ENCODE results near the gene SMCP.

Gene SMCP

DNA sequence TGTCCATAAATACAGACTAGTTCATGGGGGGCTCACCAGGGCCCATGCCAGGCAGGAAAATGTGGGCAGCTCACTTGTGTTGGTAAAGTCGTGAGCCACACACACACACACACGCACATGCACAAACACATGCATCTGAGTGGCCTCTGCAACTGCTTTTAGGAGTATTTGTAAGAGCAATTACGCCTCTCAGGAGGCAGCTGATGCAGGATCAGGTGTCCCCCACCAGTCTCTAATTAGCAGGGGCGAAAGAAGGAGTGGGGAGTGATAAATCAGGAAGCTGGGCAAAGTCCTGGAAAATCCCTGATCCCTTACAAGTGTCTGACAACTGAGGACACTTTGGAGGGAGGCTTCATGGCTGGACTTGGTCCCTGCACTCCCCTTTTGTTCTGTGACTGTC lies 24.5 kb downstream of the SMCP start:
- TF ChIP-seq, protein P1, sequence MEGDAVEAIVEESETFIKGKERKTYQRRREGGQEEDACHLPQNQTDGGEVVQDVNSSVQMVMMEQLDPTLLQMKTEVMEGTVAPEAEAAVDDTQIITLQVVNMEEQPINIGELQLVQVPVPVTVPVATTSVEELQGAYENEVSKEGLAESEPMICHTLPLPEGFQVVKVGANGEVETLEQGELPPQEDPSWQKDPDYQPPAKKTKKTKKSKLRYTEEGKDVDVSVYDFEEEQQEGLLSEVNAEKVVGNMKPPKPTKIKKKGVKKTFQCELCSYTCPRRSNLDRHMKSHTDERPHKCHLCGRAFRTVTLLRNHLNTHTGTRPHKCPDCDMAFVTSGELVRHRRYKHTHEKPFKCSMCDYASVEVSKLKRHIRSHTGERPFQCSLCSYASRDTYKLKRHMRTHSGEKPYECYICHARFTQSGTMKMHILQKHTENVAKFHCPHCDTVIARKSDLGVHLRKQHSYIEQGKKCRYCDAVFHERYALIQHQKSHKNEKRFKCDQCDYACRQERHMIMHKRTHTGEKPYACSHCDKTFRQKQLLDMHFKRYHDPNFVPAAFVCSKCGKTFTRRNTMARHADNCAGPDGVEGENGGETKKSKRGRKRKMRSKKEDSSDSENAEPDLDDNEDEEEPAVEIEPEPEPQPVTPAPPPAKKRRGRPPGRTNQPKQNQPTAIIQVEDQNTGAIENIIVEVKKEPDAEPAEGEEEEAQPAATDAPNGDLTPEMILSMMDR (IDR thresholded peaks at IDR 0.05; ENCODE audit: low read length, missing control alignments): no peak
- no peak for DNase-seq (ENCODE audit: low read depth)
- no peak overlapping the region for H3K4me3 ChIP-seq (replicated peaks; ENCODE audit: low read depth, low read length)

DNA sequence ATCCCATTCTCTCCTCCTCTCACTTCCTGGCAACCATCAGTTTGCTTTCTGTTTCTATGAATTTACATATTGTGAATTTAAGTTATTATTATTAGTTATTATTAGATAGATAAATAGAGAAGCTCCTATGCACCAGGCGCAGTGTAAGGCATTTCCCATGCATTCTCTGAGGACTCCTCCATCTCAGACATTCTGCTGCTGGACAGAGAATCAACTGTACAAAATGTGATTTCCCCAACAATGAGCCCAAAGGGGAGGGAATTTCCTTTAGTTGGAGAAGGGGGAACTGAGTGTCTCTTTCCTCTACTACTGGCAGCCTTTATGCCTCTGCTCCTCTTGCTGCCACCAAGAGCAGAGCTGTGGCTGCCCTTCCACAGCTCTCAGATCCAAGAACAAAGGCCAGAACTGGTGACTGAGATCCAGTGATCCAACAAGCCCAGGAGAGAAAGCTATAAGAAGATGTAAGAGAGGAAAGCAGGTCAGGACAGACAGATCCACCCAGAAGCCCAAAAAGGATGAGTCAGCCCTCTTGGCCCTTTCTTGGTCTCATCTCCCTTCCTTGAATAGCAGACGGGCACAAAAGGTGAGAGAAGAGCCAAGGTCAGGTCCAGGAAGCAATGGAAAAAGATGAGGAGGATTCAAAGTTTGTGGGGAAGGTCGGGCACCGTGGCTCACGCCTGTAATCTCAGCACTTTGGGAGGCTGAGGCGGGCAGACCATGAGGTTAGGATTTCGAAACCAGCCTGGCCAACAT lies 26.7 kb downstream of the SMCP start:
- no peak overlapping the region for H3K4me3 ChIP-seq (replicated peaks; ENCODE audit: low read depth, low read length)
- no peak for DNase-seq (ENCODE audit: low read depth)
- TF ChIP-seq, protein P1 (IDR thresholded peaks at IDR 0.05; ENCODE audit: low read length, missing control alignments): no peak

DNA sequence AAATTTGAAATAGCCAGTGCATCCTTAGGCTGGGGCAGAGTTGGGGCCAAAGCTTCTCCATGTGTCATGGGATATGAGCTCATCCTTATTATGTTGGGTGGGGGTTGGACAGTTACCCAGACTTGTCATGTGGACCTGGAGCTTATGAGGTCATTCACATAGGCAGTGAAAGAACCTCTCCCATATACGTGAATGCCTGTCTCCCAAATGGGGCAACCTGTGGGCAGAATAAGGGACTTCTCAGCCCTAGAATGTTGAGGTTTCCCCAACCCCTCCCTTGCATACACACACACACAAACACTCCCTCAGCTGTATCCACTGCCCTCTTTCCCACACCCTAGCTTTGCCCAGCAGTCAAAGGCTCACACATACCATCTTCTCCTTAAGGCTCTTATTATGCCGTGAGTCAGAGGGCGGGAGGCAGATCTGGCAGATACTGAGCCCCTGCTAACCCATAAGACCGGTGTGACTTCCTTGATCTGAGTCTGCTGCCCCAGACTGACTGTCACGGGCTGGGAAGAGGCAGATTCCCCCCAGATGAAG lies 28.0 kb downstream of the SMCP start:
- TF ChIP-seq, protein P1 (IDR thresholded peaks at IDR 0.05; ENCODE audit: low read length, missing control alignments): no peak
- H3K4me3 ChIP-seq (replicated peaks; ENCODE audit: low read depth, low read length): no peak overlapping the region
- DNase-seq (ENCODE audit: low read depth): no peak

DNA sequence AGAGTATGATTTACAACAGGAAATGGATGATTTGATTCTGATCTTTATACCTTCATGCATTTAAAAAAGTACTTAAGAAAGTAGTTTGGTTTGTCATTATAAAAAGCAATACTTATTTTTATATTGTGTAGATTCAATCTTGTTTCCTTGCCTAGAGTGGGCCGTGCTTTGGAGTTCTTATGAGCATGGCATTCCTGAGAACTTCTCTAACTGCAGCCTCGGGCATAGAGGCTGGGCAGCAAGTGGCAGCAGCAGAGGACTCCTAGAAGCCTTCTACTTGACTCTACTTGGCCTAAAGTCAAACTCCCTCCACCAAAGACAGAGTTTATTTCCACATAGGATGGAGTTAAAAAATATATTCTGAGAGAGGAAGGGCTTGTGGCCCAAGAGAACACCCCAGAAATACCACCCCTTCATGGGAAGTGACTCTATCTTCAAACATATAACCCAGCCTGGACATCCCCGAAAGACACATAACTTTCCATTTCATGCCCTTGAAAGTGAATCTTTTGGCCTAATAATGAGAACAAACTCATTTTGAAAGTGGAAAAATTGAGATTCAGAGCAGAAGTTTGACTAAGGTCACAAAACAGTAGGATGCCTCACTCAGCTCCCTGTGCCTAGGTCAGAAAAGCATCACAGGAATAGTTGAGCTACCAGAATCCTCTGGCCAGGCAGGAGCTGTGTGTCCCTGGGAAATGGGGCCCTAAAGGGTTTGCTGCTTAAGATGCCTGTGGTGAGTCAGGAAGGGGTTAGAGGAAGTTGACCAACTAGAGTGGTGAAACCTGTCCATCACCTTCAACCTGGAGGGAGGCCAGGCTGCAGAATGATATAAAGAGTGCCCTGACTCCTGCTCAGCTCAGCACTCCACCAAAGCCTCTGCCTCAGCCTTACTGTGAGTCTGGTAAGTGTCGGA lies 29.8 kb downstream of the SMCP start, which contains the start of gene IVL:
TSS of gene IVL (plus strand) at position 861 of the 916 bp plus-strand sequence. CDS start 1,252 bp downstream, outside the sequence.
- no peak for DNase-seq (ENCODE audit: low read depth)
- H3K4me3 ChIP-seq (replicated peaks; ENCODE audit: low read depth, low read length): no peak within 1 kb of the TSS
- TF ChIP-seq, protein P1 (IDR thresholded peaks at IDR 0.05; ENCODE audit: low read length, missing control alignments): no peak

DNA sequence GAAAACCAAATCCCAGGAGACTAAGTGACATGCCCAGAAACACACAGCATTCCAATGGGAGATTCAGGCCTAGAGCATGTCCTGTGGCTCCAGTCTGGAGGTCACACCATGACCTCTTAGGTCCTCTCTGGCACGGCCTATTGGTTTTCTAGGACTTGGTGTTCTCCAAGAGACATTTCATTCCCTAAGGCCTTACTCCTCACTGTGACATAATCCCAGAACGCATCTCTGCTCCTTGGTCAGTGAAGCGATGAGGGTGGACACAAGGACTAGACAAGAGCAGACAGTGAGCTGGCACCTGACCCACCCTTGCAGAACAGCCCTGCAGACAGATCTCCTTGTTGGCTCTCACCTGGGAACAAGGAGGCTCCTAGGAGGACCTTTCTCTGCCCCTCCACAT lies 31.1 kb downstream of the SMCP start:
- TF ChIP-seq, protein P1 (IDR thresholded peaks at IDR 0.05; ENCODE audit: low read length, missing control alignments): no peak
- no peak for DNase-seq (ENCODE audit: low read depth)
- no peak overlapping the region for H3K4me3 ChIP-seq (replicated peaks; ENCODE audit: low read depth, low read length)

DNA sequence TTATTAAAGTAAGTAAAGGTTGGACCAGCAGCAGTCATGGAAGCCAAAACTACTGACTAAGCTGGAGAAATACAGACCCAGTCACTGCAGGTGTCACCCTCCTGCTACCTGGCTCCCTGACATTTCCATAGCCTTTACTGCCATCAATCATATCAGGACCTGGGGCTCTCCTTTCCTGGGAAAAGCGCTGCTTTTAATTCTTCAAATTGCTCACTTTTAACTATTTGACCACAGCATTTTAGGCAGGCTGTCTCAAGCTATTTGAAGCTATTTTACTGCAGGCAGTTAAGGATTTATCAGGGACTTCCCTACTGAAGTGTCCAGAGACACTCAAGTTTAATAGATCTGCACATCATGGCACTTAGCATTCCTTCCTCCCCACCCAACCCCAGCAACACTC lies 34.3 kb downstream of the SMCP start:
- no peak overlapping the region for H3K4me3 ChIP-seq (replicated peaks; ENCODE audit: low read depth, low read length)
- no peak for DNase-seq (ENCODE audit: low read depth)
- TF ChIP-seq, protein P1 (IDR thresholded peaks at IDR 0.05; ENCODE audit: low read length, missing control alignments): no peak

All from fibroblast of pulmonary artery (primary cell).